GM12865 (cell line): Measurements from ENCODE around the gene HNRNPA3.
A peak's percentile ranks its signal among the peaks of the same experiment; 100 is the strongest.
"Not testable (repeated sequence)": the region's sequence is repeated elsewhere in the genome, so short reads cannot be mapped to it uniquely, and the experiment has no call there.

ENCODE experiments used
- DNase-seq: peaks from one replicate; pipeline ENCODE4 v3.0.0; 2010; ENCODE audit warnings: low read depth
- H3K4me3 ChIP-seq: 2 replicates; pipeline ENCODE4 v1.5.1; 2011; ENCODE audit warnings: mild to moderate bottlenecking, low read depth, low read length, control low read depth
- CTCF ChIP-seq: IDR thresholded peaks from 2 replicates; pipeline ENCODE4 v1.5.1; 2011; ENCODE audit warnings: low read length, control low read depth, low read depth, inconsistent platforms; ENCODE audit not compliant: insufficient read depth; ENCODE audit errors: missing control alignments

The HNRNPA3 gene

GRCh38 chr2:177211576-177212105 is 953 bp upstream of the HNRNPA3 start:
- no peak for DNase-seq
- H3K4me3 ChIP-seq, result peak overlapping the region; percentile 86
- TF ChIP-seq CTCF, result no peak

GRCh38 chr2:177212891-177213856 is 580 bp downstream of the HNRNPA3 start:
- DNase-seq, result peak; percentile 95
- peak overlapping the region; percentile 90 for H3K4me3 ChIP-seq
- TF ChIP-seq CTCF, result no peak

- no peak for DNase-seq
- H3K4me3 ChIP-seq, result no peak overlapping the region
Measured at GRCh38 chr2:177217247-177217843, 4.8 kb downstream of the HNRNPA3 start.

GRCh38 chr2:177219787-177220186 is 7.2 kb downstream of the HNRNPA3 start:
- H3K4me3 ChIP-seq, DNase-seq: not testable (repeated sequence)

More at GRCh38 chr2:177217247-177217843, 4.8 kb downstream of the HNRNPA3 start:
- TF ChIP-seq CTCF, result no peak

GRCh38 chr2:177221534-177221933 is 8.9 kb downstream of the HNRNPA3 start:
- TF ChIP-seq CTCF, result no peak

DNA sequence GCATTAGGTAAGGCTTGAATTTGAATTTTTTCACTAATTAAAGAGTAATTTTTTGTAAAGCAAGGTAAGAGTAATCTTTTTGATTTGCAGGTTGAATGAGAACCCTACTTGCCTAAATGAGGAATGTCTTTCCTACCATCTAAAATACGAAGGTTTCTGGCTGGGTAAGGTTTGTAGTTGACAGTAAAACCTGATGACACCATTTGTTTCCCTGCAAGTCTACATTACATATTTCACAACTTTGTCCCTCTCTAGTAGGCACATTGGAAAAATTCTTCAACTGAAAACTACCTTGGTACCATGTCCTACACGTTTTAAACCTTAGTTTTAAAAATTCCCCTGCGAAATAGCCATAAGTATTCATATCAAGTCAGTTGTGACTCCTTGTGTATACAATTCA is 9.4 kb downstream of the HNRNPA3 start:
- H3K4me3 ChIP-seq, result no peak overlapping the region
- DNase-seq, result no peak
- TF ChIP-seq CTCF, result no peak

More at GRCh38 chr2:177221534-177221933, 8.9 kb downstream of the HNRNPA3 start:
- no peak overlapping the region for H3K4me3 ChIP-seq
- DNase-seq, result no peak

DNA sequence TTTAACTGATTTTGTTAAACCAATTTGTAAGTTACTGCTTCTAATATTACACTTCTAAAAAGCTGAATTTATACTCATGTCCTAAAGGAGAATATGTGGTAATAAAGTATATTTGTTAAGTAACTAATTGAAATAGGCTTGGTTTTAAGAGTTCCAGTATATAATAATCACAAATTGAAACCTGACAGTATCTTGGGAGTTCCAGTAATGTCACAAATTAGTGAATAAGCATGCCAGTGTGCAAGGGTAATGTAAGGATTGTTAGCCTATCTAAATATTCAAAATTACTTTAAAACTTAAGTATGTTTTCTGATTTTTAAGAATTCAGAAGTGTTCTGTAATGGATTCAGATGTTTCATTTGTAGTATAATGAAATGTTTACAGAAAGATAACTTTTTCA is 10.8 kb downstream of the HNRNPA3 start:
- not testable (repeated sequence) for DNase-seq, H3K4me3 ChIP-seq
